ENCODE measurements around the gene SAP30. TPM values are rescaled to one million over a fixed set of nuclear protein-coding genes. Genes with fewer than 3 reads are reported as not detected.

The SAP30 gene
- total and polyA plus RNA-seq, 9 of the 15 experiments (the other 6 are each of a cell fraction or from before 2014, with no cell fraction given): 5.9 to 51.1 (median 32.6) TPM

DNA sequence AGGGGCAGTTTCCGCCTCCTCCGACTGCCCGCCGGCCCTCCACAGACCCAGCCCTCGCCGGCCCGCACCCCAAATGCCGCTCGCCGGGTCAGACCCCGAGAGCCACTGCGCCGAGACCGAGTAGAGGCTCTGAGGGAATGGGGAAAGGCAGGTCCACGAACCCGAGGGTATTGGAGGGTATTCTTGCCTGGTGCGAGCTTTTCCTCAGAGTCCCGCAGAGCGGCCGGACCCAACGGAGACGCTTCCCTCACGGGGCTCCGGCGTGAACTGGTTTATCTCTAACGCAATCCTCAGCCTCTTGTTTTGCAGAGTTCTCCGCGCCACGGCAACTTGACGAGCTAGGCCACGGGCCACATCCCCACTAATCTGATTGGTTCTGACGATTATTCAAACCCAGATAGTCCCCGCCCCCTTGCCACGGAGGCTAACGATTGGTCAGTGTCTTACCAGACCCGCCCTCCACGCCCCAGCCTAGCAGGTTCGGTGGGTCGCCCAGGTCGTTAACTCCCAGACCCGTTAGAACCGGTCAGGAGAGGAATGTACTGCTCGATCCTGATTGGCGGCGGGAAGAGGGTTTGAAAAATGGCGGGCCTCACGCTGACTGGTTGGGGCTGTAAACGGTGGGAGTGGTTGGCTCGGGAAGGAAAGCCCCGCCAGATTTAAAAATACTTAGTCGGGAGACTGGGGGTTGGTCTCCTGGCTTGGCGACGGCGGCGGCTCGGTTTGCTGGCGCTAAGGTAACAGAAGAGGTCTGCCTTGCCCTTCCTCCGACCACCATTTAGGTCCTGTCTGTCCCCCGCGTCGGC is 36.5 kb upstream of the SAP30 start, which contains the start of gene HMGB2 (continued):
- TF ChIP-seq, protein P1, sequence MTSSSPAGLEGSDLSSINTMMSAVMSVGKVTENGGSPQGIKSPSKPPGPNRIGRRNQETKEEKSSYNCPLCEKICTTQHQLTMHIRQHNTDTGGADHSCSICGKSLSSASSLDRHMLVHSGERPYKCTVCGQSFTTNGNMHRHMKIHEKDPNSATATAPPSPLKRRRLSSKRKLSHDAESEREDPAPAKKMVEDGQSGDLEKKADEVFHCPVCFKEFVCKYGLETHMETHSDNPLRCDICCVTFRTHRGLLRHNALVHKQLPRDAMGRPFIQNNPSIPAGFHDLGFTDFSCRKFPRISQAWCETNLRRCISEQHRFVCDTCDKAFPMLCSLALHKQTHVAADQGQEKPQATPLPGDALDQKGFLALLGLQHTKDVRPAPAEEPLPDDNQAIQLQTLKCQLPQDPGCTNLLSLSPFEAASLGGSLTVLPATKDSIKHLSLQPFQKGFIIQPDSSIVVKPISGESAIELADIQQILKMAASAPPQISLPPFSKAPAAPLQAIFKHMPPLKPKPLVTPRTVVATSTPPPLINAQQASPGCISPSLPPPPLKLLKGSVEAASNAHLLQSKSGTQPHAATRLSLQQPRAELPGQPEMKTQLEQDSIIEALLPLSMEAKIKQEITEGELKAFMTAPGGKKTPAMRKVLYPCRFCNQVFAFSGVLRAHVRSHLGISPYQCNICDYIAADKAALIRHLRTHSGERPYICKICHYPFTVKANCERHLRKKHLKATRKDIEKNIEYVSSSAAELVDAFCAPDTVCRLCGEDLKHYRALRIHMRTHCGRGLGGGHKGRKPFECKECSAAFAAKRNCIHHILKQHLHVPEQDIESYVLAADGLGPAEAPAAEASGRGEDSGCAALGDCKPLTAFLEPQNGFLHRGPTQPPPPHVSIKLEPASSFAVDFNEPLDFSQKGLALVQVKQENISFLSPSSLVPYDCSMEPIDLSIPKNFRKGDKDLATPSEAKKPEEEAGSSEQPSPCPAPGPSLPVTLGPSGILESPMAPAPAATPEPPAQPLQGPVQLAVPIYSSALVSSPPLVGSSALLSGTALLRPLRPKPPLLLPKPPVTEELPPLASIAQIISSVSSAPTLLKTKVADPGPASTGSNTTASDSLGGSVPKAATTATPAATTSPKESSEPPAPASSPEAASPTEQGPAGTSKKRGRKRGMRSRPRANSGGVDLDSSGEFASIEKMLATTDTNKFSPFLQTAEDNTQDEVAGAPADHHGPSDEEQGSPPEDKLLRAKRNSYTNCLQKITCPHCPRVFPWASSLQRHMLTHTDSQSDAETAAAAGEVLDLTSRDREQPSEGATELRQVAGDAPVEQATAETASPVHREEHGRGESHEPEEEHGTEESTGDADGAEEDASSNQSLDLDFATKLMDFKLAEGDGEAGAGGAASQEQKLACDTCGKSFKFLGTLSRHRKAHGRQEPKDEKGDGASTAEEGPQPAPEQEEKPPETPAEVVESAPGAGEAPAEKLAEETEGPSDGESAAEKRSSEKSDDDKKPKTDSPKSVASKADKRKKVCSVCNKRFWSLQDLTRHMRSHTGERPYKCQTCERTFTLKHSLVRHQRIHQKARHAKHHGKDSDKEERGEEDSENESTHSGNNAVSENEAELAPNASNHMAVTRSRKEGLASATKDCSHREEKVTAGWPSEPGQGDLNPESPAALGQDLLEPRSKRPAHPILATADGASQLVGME (CRISPR knock-in tag; IDR thresholded peaks at IDR 0.05): no peak
- TF ChIP-seq, protein P2, sequence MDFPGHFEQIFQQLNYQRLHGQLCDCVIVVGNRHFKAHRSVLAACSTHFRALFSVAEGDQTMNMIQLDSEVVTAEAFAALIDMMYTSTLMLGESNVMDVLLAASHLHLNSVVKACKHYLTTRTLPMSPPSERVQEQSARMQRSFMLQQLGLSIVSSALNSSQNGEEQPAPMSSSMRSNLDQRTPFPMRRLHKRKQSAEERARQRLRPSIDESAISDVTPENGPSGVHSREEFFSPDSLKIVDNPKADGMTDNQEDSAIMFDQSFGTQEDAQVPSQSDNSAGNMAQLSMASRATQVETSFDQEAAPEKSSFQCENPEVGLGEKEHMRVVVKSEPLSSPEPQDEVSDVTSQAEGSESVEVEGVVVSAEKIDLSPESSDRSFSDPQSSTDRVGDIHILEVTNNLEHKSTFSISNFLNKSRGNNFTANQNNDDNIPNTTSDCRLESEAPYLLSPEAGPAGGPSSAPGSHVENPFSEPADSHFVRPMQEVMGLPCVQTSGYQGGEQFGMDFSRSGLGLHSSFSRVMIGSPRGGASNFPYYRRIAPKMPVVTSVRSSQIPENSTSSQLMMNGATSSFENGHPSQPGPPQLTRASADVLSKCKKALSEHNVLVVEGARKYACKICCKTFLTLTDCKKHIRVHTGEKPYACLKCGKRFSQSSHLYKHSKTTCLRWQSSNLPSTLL (IDR thresholded peaks at IDR 0.05): no peak
- peak; percentile 98 for TF ChIP-seq NFYB (IDR thresholded peaks at IDR 0.05; ENCODE audit: extremely low read depth, insufficient read length)
- no peak for TF ChIP-seq CREB5 (CRISPR knock-in tag; IDR thresholded peaks at IDR 0.05)
- no peak for TF ChIP-seq TBP (optimal IDR thresholded peaks at IDR 0.05; ENCODE audit: low read depth, low read length)
- no peak for TF ChIP-seq ZNF408 (CRISPR knock-in tag; IDR thresholded peaks at IDR 0.05; ENCODE audit: low read depth)
- TF ChIP-seq ARHGAP35 (IDR thresholded peaks at IDR 0.05; ENCODE audit: partially characterized antibody): no peak
- TF ChIP-seq ZNF717 (CRISPR knock-in tag; IDR thresholded peaks at IDR 0.05): no peak
- TF ChIP-seq ZEB2 (IDR thresholded peaks at IDR 0.05): no peak
- TF ChIP-seq MYBL2 (IDR thresholded peaks at IDR 0.05; ENCODE audit: low read depth): peak; percentile 100
- TF ChIP-seq MYBL2 (CRISPR knock-in tag; IDR thresholded peaks at IDR 0.05; ENCODE audit: borderline replicate concordance): peak; percentile 99; the same call in 1 of the 2 replicates
- TF ChIP-seq HNRNPK (IDR thresholded peaks at IDR 0.05; ENCODE audit: low read depth, low read length, poor library complexity, severe bottlenecking): no peak
- no peak for TF ChIP-seq TRIM28 (IDR thresholded peaks at IDR 0.05)
- peak in 1 of 2 experiments; percentile 76; a peak in 1 of 4 replicates for TF ChIP-seq HDAC1 (IDR thresholded peaks at IDR 0.05)
- no peak for TF ChIP-seq HDAC8 (tag; IDR thresholded peaks at IDR 0.05)
- TF ChIP-seq DPF2 (IDR thresholded peaks at IDR 0.05): no peak
- TF ChIP-seq GABPB1 (CRISPR knock-in tag; IDR thresholded peaks at IDR 0.05): peak; percentile 40
- TF ChIP-seq KDM4B (IDR thresholded peaks at IDR 0.05; ENCODE audit: borderline replicate concordance in 2 of 2, low read depth in 1 of 2): no peak; a peak in 1 of 4 replicates
- no peak; the same call in 1 of the 2 replicates for TF ChIP-seq ETV5 (CRISPR knock-in tag; IDR thresholded peaks at IDR 0.05; ENCODE audit: low read depth)
- no peak for TF ChIP-seq HMGN3 (IDR thresholded peaks at IDR 0.05; ENCODE audit: borderline replicate concordance, extremely low read depth, insufficient read length, low read depth, low read length)
